CD4-positive, alpha-beta T cell (primary cell): ENCODE results near the gene MTMR6. TPM values are rescaled to one million over a fixed set of nuclear protein-coding genes. Genes with fewer than 3 reads are reported as not detected.
"Not testable (repeated sequence)": the region's sequence is repeated elsewhere in the genome, so short reads cannot be mapped to it uniquely, and the experiment has no call there.

Source experiments
- ATAC-seq: fragments of 200-7000 bp; cut with Tn5 transposase; one replicate; pipeline ENCODE4 v1.10.0; 2022; ENCODE audit warnings: mild to moderate bottlenecking; ENCODE audit not compliant: poor library complexity
- CTCF ChIA-PET: fragments of 350-600 bp; sonication (Branson Sonifier 250); formaldehyde crosslinking; loops from one replicate; lab custom pipeline; 2021; ENCODE audit warnings: antibody characterized with exemption, inconsistent platforms; lab: Charles Lee
- POLR2A ChIA-PET: fragments of 350-600 bp; sonication (Branson Sonifier 250); formaldehyde crosslinking; loops from one replicate; lab custom pipeline; 2021; ENCODE audit warnings: antibody characterized with exemption, inconsistent platforms; lab: Charles Lee
- DNase-seq, 14 experiments: peaks; one replicate each; pipeline ENCODE4 v3.0.0-alpha.2; 2013 to 2020; ENCODE audit warnings: mixed read lengths in 2 of 14
- H3K27ac ChIP-seq, 2 donors: one replicate each; pipeline versions ENCODE4 v1.5.1 to v1.7.0; 2013; ENCODE audit warnings: low read length in 2 of 2, low read depth in 1 of 2, mild to moderate bottlenecking in 1 of 2
- H3K27me3 ChIP-seq, 2 experiments: 1 replicate in 1 of 2; 2 replicates in 1 of 2; pipeline versions ENCODE4 v1.6.1 to v1.7.0; 2013; ENCODE audit warnings: low read length in 2 of 2, control low read depth in 1 of 2, mild to moderate bottlenecking in 1 of 2, moderate library complexity in 1 of 2; ENCODE audit not compliant: insufficient read depth in 2 of 2, control insufficient read depth in 1 of 2
- H3K36me3 ChIP-seq: one replicate; pipeline ENCODE4 v1.6.1; 2013; ENCODE audit warnings: low read length, control low read depth; ENCODE audit not compliant: insufficient read depth
- H3K4me1 ChIP-seq: one replicate; pipeline ENCODE4 v1.6.1; 2013; ENCODE audit warnings: low read length, control low read depth; ENCODE audit not compliant: insufficient read depth
- H3K4me3 ChIP-seq: one replicate; pipeline ENCODE4 v1.5.1; 2013; ENCODE audit warnings: mild to moderate bottlenecking, low read length, moderate library complexity
- H3K9me3 ChIP-seq, 2 experiments: 1 replicate in 1 of 2; 2 replicates in 1 of 2; pipeline versions ENCODE4 v1.6.1 to v1.7.0; 2013; ENCODE audit warnings: low read length in 2 of 2, mild to moderate bottlenecking in 2 of 2, control low read depth in 1 of 2, moderate library complexity in 1 of 2; ENCODE audit not compliant: control insufficient read depth in 1 of 2, insufficient read depth in 1 of 2
- H3K27ac Mint-ChIP-seq: one replicate; pipeline ENCODE4 v1.8.0; 2020; ENCODE audit warnings: mixed read lengths
- H3K27me3 Mint-ChIP-seq: one replicate; pipeline ENCODE4 v1.8.0; 2021; ENCODE audit warnings: mixed read lengths
- H3K36me3 Mint-ChIP-seq: one replicate; pipeline ENCODE4 v1.8.0; 2021; ENCODE audit warnings: low read depth, mixed read lengths
- H3K4me1 Mint-ChIP-seq: one replicate; pipeline ENCODE4 v1.8.0; 2021; ENCODE audit warnings: low read depth, mixed read lengths
- H3K4me3 Mint-ChIP-seq: one replicate; pipeline ENCODE4 v1.8.0; 2020; ENCODE audit warnings: mild to moderate bottlenecking, mixed read lengths
- H3K9me3 Mint-ChIP-seq: one replicate; pipeline ENCODE4 v1.8.0; 2020; ENCODE audit warnings: mixed read lengths
- CTCF ChIP-seq: fragments of 200-600 bp; IDR thresholded peaks from one replicate; pipeline ENCODE4 v1.8.0; 2022; ENCODE audit warnings: antibody characterized with exemption, mild to moderate bottlenecking
- intact Hi-C, 2 experiments: fragments of 100-400 bp; cut with DNase I in 1 of 2; cut with micrococcal nuclease in 1 of 2; formaldehyde crosslinking; loops; one replicate each; pipeline versions ENCODE4 v1.15.1 to v1.9.0; 2023 to 2025; cut with DNase I, micrococcal nuclease
- total RNA-seq, 174 experiments: library from RNA in 2 of 174; stranded (reverse) in 2 of 174; gene quantifications; one replicate each; pipeline ENCODE4 v1.2.3 and lab custom pipeline; 2021 to 2026

MTMR6 gene
- total RNA-seq, 2 experiments from 2014 or later: 33.3 to 34.2 TPM

- no peak overlapping the region for H3K4me3 Mint-ChIP-seq
- no peak overlapping the region for H3K27ac ChIP-seq
- H3K4me3 ChIP-seq: no peak overlapping the region
- POLR2A ChIA-PET: no interaction called here
- peaks cover 85% of the 10 kb centered on the region for H3K36me3 ChIP-seq
- no peaks in the 10 kb centered on the region for H3K27me3 ChIP-seq
- no peak overlapping the region for H3K27ac Mint-ChIP-seq
- CTCF ChIA-PET: no interaction called here
- no peak for TF ChIP-seq CTCF
- no peaks in the 10 kb centered on the region for H3K9me3 Mint-ChIP-seq
- H3K27me3 Mint-ChIP-seq: no peaks in the 10 kb centered on the region
- H3K4me1 ChIP-seq: no peaks in the 10 kb centered on the region
- intact Hi-C loops: loop anchor here (5.0 to 10.0 kb wide), 2 partner anchors 65 to 77 kb away; no protein-coding TSS in a partner anchor
- H3K9me3 ChIP-seq: no peaks in the 10 kb centered on the region
- H3K36me3 Mint-ChIP-seq: peaks cover 94% of the 10 kb centered on the region
- DNase-seq (no peak), ATAC-seq (no peak)
- H3K4me1 Mint-ChIP-seq: peaks cover 7% of the 10 kb centered on the region
These were observed 42.4 kb upstream of the MTMR6 start for GRCh38 chr13:25329706-25330105.

GRCh38 chr13:25324100-25324499 is 36.8 kb upstream of the MTMR6 start:
- DNase-seq: no peak
- intact Hi-C loops: loop anchor here in 1 of 2 experiments (10.0 kb wide), 1 partner anchor 59 kb away; no protein-coding TSS in a partner anchor
- ChIA-PET POLR2A (no interaction called here), CTCF (no interaction called here)
- Histone ChIP-seq H3K27me3 (no peaks in the 10 kb centered on the region), H3K36me3 (peaks cover 81% of the 10 kb centered on the region), H3K9me3 (no peaks in the 10 kb centered on the region), H3K27ac (no peak overlapping the region), H3K4me1 (no peaks in the 10 kb centered on the region), H3K4me3 (no peak overlapping the region)
- TF ChIP-seq CTCF: no peak
- no peaks in the 10 kb centered on the region for H3K9me3 Mint-ChIP-seq
- ATAC-seq: no peak
- H3K4me3 Mint-ChIP-seq: no peak overlapping the region
- peaks cover 86% of the 10 kb centered on the region for H3K36me3 Mint-ChIP-seq
- H3K27ac Mint-ChIP-seq: no peak overlapping the region
- H3K27me3 Mint-ChIP-seq: no peaks in the 10 kb centered on the region
- H3K4me1 Mint-ChIP-seq: no peaks in the 10 kb centered on the region

- Histone ChIP-seq H3K4me1 (no peaks in the 10 kb centered on the region), H3K36me3 (peaks cover 82% of the 10 kb centered on the region), H3K4me3 (no peak overlapping the region), H3K9me3 (no peaks in the 10 kb centered on the region), H3K27me3 (no peaks in the 10 kb centered on the region), H3K27ac (no peak overlapping the region)
- H3K27me3 Mint-ChIP-seq: no peaks in the 10 kb centered on the region
- H3K4me1 Mint-ChIP-seq: peaks cover 11% of the 10 kb centered on the region
- TF ChIP-seq CTCF: no peak
- H3K27ac Mint-ChIP-seq: no peak overlapping the region
- CTCF ChIA-PET: no interaction called here
- no peak for ATAC-seq
- no peak for DNase-seq
- H3K36me3 Mint-ChIP-seq: peaks cover 86% of the 10 kb centered on the region
- H3K9me3 Mint-ChIP-seq: no peaks in the 10 kb centered on the region
- POLR2A ChIA-PET: no interaction called here
- H3K4me3 Mint-ChIP-seq: no peak overlapping the region
- intact Hi-C loops: loop anchor here in 1 of 2 experiments (10.0 kb wide), 1 partner anchor 55 kb away; no protein-coding TSS in a partner anchor
These were observed 32.5 kb upstream of the MTMR6 start for GRCh38 chr13:25319771-25320170.

- not testable (repeated sequence) for H3K4me1 ChIP-seq, H3K27ac Mint-ChIP-seq
- peaks cover 86% of the 10 kb centered on the region for H3K36me3 Mint-ChIP-seq
These were observed 31.7 kb upstream of the MTMR6 start for GRCh38 chr13:25318946-25319345.

More at GRCh38 chr13:25318946-25319345, 31.7 kb upstream of the MTMR6 start:
- H3K4me3 Mint-ChIP-seq, CTCF ChIA-PET, ATAC-seq, H3K9me3 Mint-ChIP-seq, DNase-seq, H3K27me3 ChIP-seq, H3K27ac ChIP-seq, H3K27me3 Mint-ChIP-seq, H3K9me3 ChIP-seq, intact Hi-C loops, POLR2A ChIA-PET, H3K4me3 ChIP-seq: not testable (repeated sequence)
- H3K4me1 Mint-ChIP-seq: peaks cover 11% of the 10 kb centered on the region
- H3K36me3 ChIP-seq: peaks cover 81% of the 10 kb centered on the region
